Panc1 (cell line): ENCODE data around the gene BAIAP3. TPM values are rescaled to one million over a fixed set of nuclear protein-coding genes. Genes with fewer than 3 reads are reported as not detected.

ENCODE experiments used
- ATAC-seq: fragments of 200-7000 bp; cut with Tn5 transposase; 2 replicates; pipeline ENCODE4 v1.9.1; 2020; ENCODE audit warnings: mild to moderate bottlenecking, moderate library complexity
- BruUV-seq: library from RNA; stranded (reverse); fragments of 400-500 nt; replicated peaks from 2 replicates; lab custom pipeline; 2021; lab: Mats Ljungman, UMichigan
- CTCF ChIA-PET: fragments of 300-600 bp; sonication (Branson Sonifier 250); formaldehyde crosslinking; loops from one replicate; lab custom pipeline; 2022; ENCODE audit warnings: antibody characterized with exemption; lab: Charles Lee
- POLR2A ChIA-PET: fragments of 300-600 bp; sonication (Branson Sonifier 250); formaldehyde crosslinking; loops from one replicate; lab custom pipeline; 2022; ENCODE audit warnings: antibody characterized with exemption; lab: Charles Lee
- DNase-seq: peaks from one replicate; pipeline ENCODE4 v3.0.0-alpha.2; 2010; ENCODE audit warnings: low read depth, low spot score
- H3K27ac ChIP-seq: 2 replicates; pipeline ENCODE4 v1.5.1; 2011; ENCODE audit warnings: mild to moderate bottlenecking, low read length, inconsistent platforms
- H3K27me3 ChIP-seq: fragments of 200-500 bp; sonication (Bioruptor generic); 2 replicates; pipeline ENCODE4 v1.6.0; 2014; ENCODE audit warnings: low read length, inconsistent platforms; ENCODE audit not compliant: control insufficient read depth, insufficient read depth
- H3K36me3 ChIP-seq: fragments of 200-500 bp; sonication (Bioruptor generic); 2 replicates; pipeline ENCODE4 v1.5.1; 2014; ENCODE audit warnings: inconsistent platforms, mild to moderate bottlenecking, low read length, moderate library complexity; ENCODE audit not compliant: control insufficient read depth, insufficient read depth
- H3K4me1 ChIP-seq: 2 replicates; pipeline ENCODE4 v1.5.1; 2011; ENCODE audit warnings: inconsistent platforms, mild to moderate bottlenecking, low read length, moderate library complexity; ENCODE audit not compliant: control insufficient read depth, insufficient read depth
- H3K4me3 ChIP-seq, 2 experiments: 2 replicates each; pipeline ENCODE4 v1.5.1; 2011 to 2012; ENCODE audit warnings: low read depth in 2 of 2, low read length in 2 of 2, mild to moderate bottlenecking in 2 of 2, inconsistent platforms in 1 of 2, moderate library complexity in 1 of 2
- H3K9me3 ChIP-seq: fragments of 200-500 bp; sonication (Bioruptor generic); 2 replicates; pipeline ENCODE4 v1.5.1; 2014; ENCODE audit warnings: low read depth, mild to moderate bottlenecking, inconsistent platforms, low read length, moderate library complexity; ENCODE audit not compliant: control insufficient read depth, insufficient read depth
- POLR2AphosphoS5 ChIP-seq: IDR thresholded peaks from 2 replicates; pipeline ENCODE4 v1.6.1; 2012; ENCODE audit warnings: mild to moderate bottlenecking, low read depth, low read length, moderate library complexity
- SIN3A ChIP-seq: IDR thresholded peaks from 2 replicates; pipeline ENCODE4 v1.6.1; 2012; ENCODE audit warnings: low read depth, mild to moderate bottlenecking, low read length, moderate library complexity, borderline replicate concordance; ENCODE audit not compliant: insufficient read depth
- TCF7L2 ChIP-seq: IDR thresholded peaks from 2 replicates; pipeline ENCODE4 v1.6.1; 2011; ENCODE audit warnings: mild to moderate bottlenecking, low read depth, low read length, inconsistent platforms
- in situ Hi-C: cut with HindIII; loops from 2 replicates; pipeline ENCODE4 v1.10.0; 2016; ENCODE audit warnings: low sequenced_read_pairs, low pct_unique_long_range_greater_than_20kb
- intact Hi-C: fragments of 100-400 bp; cut with micrococcal nuclease; formaldehyde crosslinking; loops from one replicate; pipeline ENCODE4 v1.10.0; 2022; ENCODE audit not compliant: unreplicated experiment
- total RNA-seq: library from RNA; stranded (reverse); gene quantifications from one replicate; pipeline ENCODE4 v1.2.1, GENCODE V29; 2021; ENCODE audit not compliant: unreplicated experiment
- TF ChIP-seq, protein P1 (sequence below): fragments of 450-650 bp; IDR thresholded peaks from 2 replicates; pipeline ENCODE4 v1.5.1; 2017; ENCODE audit warnings: mild to moderate bottlenecking
- TF ChIP-seq, protein P2 (sequence below), 2 experiments: IDR thresholded peaks; 2 replicates each; pipeline ENCODE4 v1.6.1; 2011 to 2012; ENCODE audit warnings: low read depth in 2 of 2, control low read depth in 1 of 2, low read length in 1 of 2, mild to moderate bottlenecking in 1 of 2, moderate library complexity in 1 of 2; ENCODE audit not compliant: insufficient read depth in 1 of 2

Gene BAIAP3
- total RNA-seq, 1 experiment from 2014 or later: 9.4 TPM

DNA sequence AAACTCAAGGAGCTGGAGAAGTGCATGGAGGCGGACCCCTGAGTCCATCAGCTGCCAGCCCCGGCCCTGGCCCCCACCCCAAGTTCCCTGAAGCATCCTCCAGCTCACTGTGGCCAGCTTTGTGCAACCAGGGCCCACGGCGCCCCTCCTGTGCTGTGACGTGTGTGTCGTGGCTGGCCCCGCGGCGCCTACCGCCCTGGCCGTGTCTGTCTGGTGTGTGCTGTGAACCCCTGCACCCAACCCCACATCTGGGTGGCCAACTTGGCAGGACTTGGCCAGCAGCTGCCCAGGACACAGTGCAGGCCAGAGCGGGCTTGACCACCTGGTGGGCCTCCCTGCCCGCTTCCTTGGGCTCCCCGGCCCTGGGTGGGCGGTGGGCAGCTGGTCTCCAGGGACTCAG is 15.0 kb downstream of the BAIAP3 start:
- H3K4me3 ChIP-seq: no peak overlapping the region
- H3K27me3 ChIP-seq: no peaks in the 10 kb centered on the region
- ATAC-seq (no peak), DNase-seq (no peak)
- H3K4me1 ChIP-seq: peaks cover 10% of the 10 kb centered on the region
- peaks cover 8% of the 10 kb centered on the region; the same call in 1 of the 2 replicates for H3K36me3 ChIP-seq
- POLR2A ChIA-PET: no interaction called here
- H3K27ac ChIP-seq: no peak overlapping the region
- intact Hi-C loops: no loop called here
- in situ Hi-C loops: no loop called here
- CTCF ChIA-PET: no interaction called here
- no peaks in the 10 kb centered on the region for H3K9me3 ChIP-seq
- no peak for TF ChIP-seq TCF7L2
- BruUV-seq: no TSS peak

DNA sequence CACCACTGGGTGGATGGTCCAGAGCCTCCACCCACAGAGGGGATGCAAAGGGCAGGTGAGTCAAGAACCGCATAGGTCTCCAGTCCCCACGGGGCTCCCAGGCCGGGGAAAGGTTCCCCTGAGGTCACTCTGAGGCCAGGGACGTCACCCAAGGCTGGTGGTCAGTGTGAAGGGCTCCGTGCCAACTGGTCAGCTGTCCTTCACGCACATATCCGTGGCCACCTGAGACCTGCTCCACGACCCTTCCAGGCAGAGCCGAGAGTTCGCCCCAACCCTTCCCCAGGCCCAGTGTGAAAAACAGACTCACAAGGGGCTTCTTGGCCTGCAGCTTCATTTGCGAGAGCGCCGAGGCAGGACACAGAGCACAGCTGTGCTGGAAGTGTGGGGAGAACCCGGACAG is 15.5 kb downstream of the BAIAP3 start:
- no TSS peak for BruUV-seq
- POLR2A ChIA-PET: no interaction called here

DNA sequence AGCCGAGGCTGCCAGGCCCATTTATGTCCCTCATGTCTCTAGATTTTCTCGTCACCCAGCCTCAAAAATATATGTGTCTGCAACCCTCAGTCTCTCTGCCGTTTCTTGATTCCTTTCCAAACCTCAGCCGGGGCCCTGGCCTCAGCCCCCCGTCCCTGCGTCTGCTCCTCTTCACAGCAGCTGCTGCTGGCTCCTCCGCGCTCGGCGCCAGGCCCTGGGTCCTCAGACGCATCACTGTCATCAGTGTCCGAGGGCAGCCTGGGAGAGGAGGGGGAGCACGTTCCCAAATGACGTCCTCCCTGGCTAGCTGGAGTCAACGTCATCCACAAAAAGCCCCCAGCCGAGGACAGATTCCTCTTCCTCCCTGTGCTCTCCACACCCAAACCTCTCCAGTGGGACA is 15.9 kb downstream of the BAIAP3 start:
- no TSS peak for BruUV-seq

More for the DNA sequence above, 15.5 kb downstream of the BAIAP3 start:
- no peaks in the 10 kb centered on the region for H3K27me3 ChIP-seq
- TF ChIP-seq SIN3A: no peak
- no peak for TF ChIP-seq POLR2AphosphoS5
- TF ChIP-seq, protein P1, sequence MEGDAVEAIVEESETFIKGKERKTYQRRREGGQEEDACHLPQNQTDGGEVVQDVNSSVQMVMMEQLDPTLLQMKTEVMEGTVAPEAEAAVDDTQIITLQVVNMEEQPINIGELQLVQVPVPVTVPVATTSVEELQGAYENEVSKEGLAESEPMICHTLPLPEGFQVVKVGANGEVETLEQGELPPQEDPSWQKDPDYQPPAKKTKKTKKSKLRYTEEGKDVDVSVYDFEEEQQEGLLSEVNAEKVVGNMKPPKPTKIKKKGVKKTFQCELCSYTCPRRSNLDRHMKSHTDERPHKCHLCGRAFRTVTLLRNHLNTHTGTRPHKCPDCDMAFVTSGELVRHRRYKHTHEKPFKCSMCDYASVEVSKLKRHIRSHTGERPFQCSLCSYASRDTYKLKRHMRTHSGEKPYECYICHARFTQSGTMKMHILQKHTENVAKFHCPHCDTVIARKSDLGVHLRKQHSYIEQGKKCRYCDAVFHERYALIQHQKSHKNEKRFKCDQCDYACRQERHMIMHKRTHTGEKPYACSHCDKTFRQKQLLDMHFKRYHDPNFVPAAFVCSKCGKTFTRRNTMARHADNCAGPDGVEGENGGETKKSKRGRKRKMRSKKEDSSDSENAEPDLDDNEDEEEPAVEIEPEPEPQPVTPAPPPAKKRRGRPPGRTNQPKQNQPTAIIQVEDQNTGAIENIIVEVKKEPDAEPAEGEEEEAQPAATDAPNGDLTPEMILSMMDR: no peak
- TF ChIP-seq, protein P2, sequence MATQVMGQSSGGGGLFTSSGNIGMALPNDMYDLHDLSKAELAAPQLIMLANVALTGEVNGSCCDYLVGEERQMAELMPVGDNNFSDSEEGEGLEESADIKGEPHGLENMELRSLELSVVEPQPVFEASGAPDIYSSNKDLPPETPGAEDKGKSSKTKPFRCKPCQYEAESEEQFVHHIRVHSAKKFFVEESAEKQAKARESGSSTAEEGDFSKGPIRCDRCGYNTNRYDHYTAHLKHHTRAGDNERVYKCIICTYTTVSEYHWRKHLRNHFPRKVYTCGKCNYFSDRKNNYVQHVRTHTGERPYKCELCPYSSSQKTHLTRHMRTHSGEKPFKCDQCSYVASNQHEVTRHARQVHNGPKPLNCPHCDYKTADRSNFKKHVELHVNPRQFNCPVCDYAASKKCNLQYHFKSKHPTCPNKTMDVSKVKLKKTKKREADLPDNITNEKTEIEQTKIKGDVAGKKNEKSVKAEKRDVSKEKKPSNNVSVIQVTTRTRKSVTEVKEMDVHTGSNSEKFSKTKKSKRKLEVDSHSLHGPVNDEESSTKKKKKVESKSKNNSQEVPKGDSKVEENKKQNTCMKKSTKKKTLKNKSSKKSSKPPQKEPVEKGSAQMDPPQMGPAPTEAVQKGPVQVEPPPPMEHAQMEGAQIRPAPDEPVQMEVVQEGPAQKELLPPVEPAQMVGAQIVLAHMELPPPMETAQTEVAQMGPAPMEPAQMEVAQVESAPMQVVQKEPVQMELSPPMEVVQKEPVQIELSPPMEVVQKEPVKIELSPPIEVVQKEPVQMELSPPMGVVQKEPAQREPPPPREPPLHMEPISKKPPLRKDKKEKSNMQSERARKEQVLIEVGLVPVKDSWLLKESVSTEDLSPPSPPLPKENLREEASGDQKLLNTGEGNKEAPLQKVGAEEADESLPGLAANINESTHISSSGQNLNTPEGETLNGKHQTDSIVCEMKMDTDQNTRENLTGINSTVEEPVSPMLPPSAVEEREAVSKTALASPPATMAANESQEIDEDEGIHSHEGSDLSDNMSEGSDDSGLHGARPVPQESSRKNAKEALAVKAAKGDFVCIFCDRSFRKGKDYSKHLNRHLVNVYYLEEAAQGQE (IDR thresholded peaks at IDR 0.05; ENCODE audit: insufficient read depth in 1 of 2, low read depth in 2 of 2, low read length in 1 of 2): no peak
- TF ChIP-seq TCF7L2: no peak
- peaks cover 10% of the 10 kb centered on the region for H3K4me1 ChIP-seq
- CTCF ChIA-PET: no interaction called here
- ATAC-seq (no peak), DNase-seq (no peak)
- no peaks in the 10 kb centered on the region for H3K9me3 ChIP-seq
- no peak overlapping the region for H3K4me3 ChIP-seq
- intact Hi-C loops (no loop called here), in situ Hi-C loops (no loop called here)
- H3K36me3 ChIP-seq: peaks cover 8% of the 10 kb centered on the region; the same call in 1 of the 2 replicates
- no peak overlapping the region for H3K27ac ChIP-seq

More for the DNA sequence above, 15.9 kb downstream of the BAIAP3 start:
- ChIA-PET CTCF (no interaction called here), POLR2A (no interaction called here)
- intact Hi-C loops: no loop called here
- H3K27ac ChIP-seq: no peak overlapping the region
- ATAC-seq: no peak
- H3K4me3 ChIP-seq: no peak overlapping the region
- no peaks in the 10 kb centered on the region for H3K27me3 ChIP-seq
- H3K9me3 ChIP-seq: no peaks in the 10 kb centered on the region
- peaks cover 8% of the 10 kb centered on the region; the same call in 1 of the 2 replicates for H3K36me3 ChIP-seq
- no peak for DNase-seq
- in situ Hi-C loops: no loop called here
- H3K4me1 ChIP-seq: peaks cover 10% of the 10 kb centered on the region
- TF ChIP-seq, protein P2 (IDR thresholded peaks at IDR 0.05; ENCODE audit: insufficient read depth in 1 of 2, low read depth in 2 of 2, low read length in 1 of 2): no peak
- TF ChIP-seq TCF7L2 (no peak), SIN3A (no peak), POLR2AphosphoS5 (no peak)
- TF ChIP-seq, protein P1: no peak
